ENCODE measurements around the gene PRKAG2. TPM values are rescaled to one million over a fixed set of nuclear protein-coding genes. Genes with fewer than 3 reads are reported as not detected.

The PRKAG2 gene
- total and polyA plus RNA-seq, 2 of the 13 experiments (the other 11 are each of a cell fraction or from before 2014, with no cell fraction given): 0.90 to 1.3 TPM

GRCh38 chr7:151844071-151844824 lies 32.7 kb downstream of the PRKAG2 start:
- Histone ChIP-seq H4K20me1 (ENCODE audit: insufficient read depth, low read length) (no peaks in the 10 kb centered on the region), H3K27me3 (ENCODE audit: control insufficient read depth in 1 of 2, insufficient read depth in 2 of 2, low read length in 2 of 2) (peaks cover 0 to 3% of the 10 kb centered on the region in 2 experiments; a peak in 2 of 5 replicates), H3K9ac (ENCODE audit: insufficient read depth, low read depth, low read length) (no peak overlapping the region), H3K4me1 (ENCODE audit: insufficient read depth, low read length) (peaks cover 15% of the 10 kb centered on the region), H3K27ac (ENCODE audit: extremely low read length, insufficient read depth, low read length) (no peak overlapping the region), H3K36me3 (replicated peaks in 1 of 2; ENCODE audit: control insufficient read depth in 1 of 2, insufficient read depth in 2 of 2, low read length in 2 of 2) (no peaks in the 10 kb centered on the region), H3K4me3 (replicated peaks in 1 of 3; ENCODE audit: insufficient read depth in 1 of 3, low read depth in 2 of 3, low read length in 3 of 3) (peak overlapping the region in 1 of 3 experiments; percentile 16; a peak in 1 of 6 replicates), H2AFZ (ENCODE audit: low read length) (no peak overlapping the region), H3K79me2 (ENCODE audit: insufficient read depth, low read length) (no peaks in the 10 kb centered on the region), H3K4me2 (ENCODE audit: low read depth, low read length) (peak overlapping the region; percentile 44), H3K9me3 (ENCODE audit: low read length) (no peaks in the 10 kb centered on the region)
- FAIRE-seq: no peak
- no TSS peak for BruUV-seq (replicated peaks)
- ChIA-PET POLR2A (no interaction called here), CTCF (ENCODE audit: low intra/inter-chr PET ratio, low total read pairs) (no interaction called here)
- in situ Hi-C loops (cut with HindIII; ENCODE audit: extremely low pct_ligation_motif_present, low pct_unique_long_range_greater_than_20kb): no loop called here
- WGBS (ENCODE audit: low lambda C conversion rate): 23% methylated on average over 19 of the region's 20 CpGs
- peak; percentile 87 for ATAC-seq
- intact Hi-C loops (cut with micrococcal nuclease; ENCODE audit: unreplicated experiment): no loop called here
- DNase-seq (ENCODE audit: low spot score): peak; percentile 90
- TF ChIP-seq ZNF710 (CRISPR knock-in tag; IDR thresholded peaks at IDR 0.05; ENCODE audit: borderline replicate concordance) (no peak), NFKBIZ (CRISPR knock-in tag; IDR thresholded peaks at IDR 0.05) (0 out of 2 replicates have a peak, but pooled peaks have one; percentile 14), GATAD2A (CRISPR knock-in tag; IDR thresholded peaks at IDR 0.05) (0 out of 2 replicates have a peak, but pooled peaks have one; percentile 44), XRCC5 (optimal IDR thresholded peaks at IDR 0.05; ENCODE audit: low read length) (peak; percentile 13), ATF7-NPFF (CRISPR knock-in tag; IDR thresholded peaks at IDR 0.05; ENCODE audit: low read depth) (no peak), ZNF839 (CRISPR knock-in tag; IDR thresholded peaks at IDR 0.05; ENCODE audit: borderline replicate concordance) (no peak), ZNF383 (CRISPR knock-in tag; IDR thresholded peaks at IDR 0.05; ENCODE audit: borderline replicate concordance) (no peak), TFE3 (CRISPR knock-in tag; IDR thresholded peaks at IDR 0.05) (peak; percentile 92), ZNF251 (CRISPR knock-in tag; IDR thresholded peaks at IDR 0.05) (no peak), ZBTB21 (CRISPR knock-in tag; IDR thresholded peaks at IDR 0.05) (peak; percentile 92), TAF15 (IDR thresholded peaks at IDR 0.05; ENCODE audit: low read depth, low read length, poor library complexity, severe bottlenecking) (no peak), DZIP1 (CRISPR knock-in tag; IDR thresholded peaks at IDR 0.05) (no peak), EP300 (IDR thresholded peaks at IDR 0.05; ENCODE audit: low read depth in 2 of 2, low read length in 2 of 2) (0 out of 4 replicates have a peak, but pooled peaks of 1 of the 2 experiments have one; percentile 7), EP300 (CRISPR knock-in tag; IDR thresholded peaks at IDR 0.05; ENCODE audit: borderline replicate concordance) (peak; percentile 25; the same call in 1 of the 2 replicates), FOSL1 (CRISPR knock-in tag; IDR thresholded peaks at IDR 0.05; ENCODE audit: borderline replicate concordance) (peak; percentile 70; the same call in 1 of the 2 replicates), CEBPG (CRISPR knock-in tag; IDR thresholded peaks at IDR 0.05) (peak; percentile 59), ZBTB43 (CRISPR knock-in tag; conservative IDR thresholded peaks at IDR 0.05) (no peak)
